NCI-H510A treated with DMSO at 0.1 percent for 48 hours (cell line): ENCODE data around the gene C1orf167.

ENCODE experiments used
- DNase-seq: peaks from one replicate; lab custom pipeline; 2025; lab: John Stamatoyannopoulos, UW

Gene C1orf167

DNA sequence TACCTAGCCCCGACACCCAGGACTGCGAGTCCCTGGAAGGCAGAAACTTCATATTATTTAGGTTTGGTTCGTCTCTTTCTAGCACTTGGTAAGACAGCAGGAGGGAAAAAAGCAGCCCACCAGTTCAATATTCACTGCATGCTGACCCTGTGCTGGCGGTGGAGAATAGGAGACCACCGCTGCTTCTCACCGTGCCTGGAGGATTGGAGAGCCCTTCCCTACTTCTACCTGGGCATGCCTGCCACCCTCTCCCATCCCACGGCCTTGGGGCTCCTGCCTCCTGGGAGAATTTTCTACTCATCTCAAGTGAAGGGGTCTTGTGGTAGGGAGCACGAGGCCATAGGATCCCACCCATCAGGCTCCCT, 38.4 kb downstream of the C1orf167 start:
- no peak for DNase-seq

- DNase-seq = no peak
These were observed 38.9 kb downstream of the C1orf167 start for GRCh38 chr1:11800756-11801433.

DNA sequence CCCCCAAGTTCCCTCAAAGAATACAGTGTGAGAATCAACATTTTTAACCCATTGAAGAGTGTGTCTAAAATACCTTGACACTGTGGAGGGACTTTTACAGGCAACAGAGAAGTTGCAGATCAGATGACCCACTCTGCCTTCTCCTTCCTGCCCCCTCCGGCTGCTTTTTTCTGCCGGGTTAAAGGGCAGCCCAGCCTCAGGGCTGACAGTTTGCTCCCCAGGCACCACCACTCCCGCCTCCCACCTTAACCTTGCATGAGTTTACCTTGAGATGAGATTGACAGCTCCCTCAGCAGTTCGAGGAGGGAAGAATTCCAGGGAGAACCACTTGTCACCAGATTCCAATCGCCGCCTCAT, 40.6 kb downstream of the C1orf167 start:
- no peak for DNase-seq

DNA sequence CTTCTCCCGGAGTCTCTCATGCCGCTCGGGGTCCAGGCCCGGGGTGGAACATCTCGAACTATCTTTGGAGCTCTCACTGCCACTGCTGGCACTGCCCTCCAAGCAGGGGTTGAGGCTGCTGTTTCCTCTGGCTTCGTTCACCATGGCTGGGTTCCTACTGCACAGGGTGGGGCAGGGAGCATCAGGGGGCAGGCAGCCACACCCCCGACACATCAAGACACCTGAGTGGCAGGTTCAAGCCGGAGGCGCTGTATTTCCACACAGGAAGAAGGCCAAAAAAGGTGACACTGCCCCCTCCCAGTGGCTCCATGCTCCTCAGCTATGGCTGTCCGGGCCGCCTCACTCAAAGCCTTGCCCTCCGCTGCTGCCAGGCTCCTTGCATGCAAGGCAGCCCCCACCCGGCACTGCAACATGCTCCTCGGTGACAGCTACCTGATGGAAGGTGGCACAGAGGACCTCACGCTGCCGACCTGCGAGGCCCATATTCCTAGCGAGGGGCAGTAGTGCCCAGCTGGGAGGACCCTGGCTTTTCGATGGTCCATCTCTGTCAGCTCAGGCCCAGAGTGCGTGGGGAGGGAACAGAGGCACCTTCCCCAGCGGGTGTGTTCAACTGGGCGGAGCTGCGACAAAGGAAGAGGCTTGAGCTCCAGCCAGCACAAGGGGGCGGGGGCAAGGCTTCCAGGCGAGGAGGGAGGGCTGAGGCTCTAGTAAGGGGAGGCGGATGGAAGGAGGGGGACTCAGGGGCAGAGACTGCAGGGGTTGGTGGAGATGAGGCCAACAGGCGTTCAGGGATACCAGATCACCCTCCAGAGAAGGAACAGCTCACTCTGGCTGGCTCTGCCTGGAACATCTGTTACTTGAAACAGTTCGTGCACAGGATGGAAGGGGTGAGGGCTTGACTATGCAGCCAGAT, 41.2 kb downstream of the C1orf167 start:
- peak; percentile 99 for DNase-seq

DNA sequence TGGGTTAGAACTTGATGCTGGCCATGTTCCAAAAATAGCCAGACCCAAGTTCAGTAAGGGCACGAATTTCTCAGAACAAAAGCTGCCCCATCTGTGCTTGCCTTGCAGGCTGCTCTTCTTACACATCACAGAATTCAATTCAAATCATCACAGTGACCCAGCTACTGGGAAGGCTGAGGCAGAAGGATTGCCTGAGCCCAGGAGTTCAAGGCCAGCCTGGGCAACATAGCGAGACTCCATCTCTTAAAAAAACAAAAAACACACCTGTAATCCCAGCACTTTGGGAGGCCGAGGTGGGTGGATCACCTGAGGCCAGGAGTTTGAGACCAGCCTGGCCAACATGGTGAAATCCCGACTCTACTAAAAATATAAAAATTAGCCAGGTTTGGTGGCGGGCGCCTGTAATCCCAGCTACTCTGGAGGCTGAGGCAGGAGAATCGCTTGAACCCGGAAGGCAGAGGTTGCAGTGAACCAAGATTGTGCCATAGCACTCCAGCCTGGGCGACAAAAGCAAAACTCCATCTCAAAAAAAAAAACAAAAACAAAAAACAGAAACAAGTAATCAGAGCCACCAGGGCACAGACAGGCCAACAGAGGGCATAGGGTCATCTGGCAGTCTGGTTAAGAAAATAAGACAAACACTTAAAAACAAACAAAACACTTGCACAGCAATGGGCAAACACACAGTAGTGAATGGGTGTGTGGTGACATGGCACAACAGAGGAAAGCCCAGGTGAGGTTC, 42.1 kb downstream of the C1orf167 start:
- DNase-seq = peak; percentile 27

GRCh38 chr1:11804666-11805421, 42.9 kb downstream of the C1orf167 start:
- peak; percentile 68 for DNase-seq

GRCh38 chr1:11805422-11806306, 43.7 kb downstream of the C1orf167 start, which contains the start of the genes CLCN6 and MTHFR:
CLCN6 (plus strand) TSS chr1:11806191; CDS start chr1:11806263, 72 bp downstream.
MTHFR (minus strand) TSS chr1:11805964; CDS start chr1:11803116, 2,848 bp downstream.
- DNase-seq = peak; percentile 99

DNA sequence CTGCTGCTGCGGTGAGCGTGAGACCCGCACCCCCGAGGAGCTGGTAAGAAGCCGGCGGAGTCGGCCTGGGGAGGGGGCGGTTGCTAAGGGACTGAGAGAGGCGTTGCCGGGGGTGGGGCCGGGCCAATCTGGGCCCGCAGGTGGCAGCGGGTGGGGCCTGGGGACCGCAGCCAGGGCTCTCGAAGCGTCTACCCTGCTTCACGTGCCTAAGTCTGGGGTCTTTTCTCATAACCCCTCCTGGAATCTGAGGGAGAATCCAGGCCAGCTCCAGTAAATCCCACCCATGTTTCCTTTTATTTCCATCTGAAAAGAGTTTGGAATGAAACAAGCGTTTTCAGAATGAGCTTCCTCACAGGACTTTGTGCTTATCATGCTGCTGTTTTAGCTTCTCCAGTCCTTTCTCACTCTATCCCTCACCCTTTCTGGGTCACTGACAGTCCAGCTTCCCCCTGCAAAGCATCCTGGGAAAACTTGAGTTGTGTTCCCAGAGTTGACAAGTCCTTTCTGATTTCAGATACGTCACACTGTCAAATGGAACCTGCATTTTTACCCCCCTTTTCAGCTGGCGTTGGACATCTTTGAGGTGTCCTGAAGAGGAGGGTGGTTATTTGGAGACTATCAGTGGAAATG, 44.4 kb downstream of the C1orf167 start:
- no peak for DNase-seq

DNA sequence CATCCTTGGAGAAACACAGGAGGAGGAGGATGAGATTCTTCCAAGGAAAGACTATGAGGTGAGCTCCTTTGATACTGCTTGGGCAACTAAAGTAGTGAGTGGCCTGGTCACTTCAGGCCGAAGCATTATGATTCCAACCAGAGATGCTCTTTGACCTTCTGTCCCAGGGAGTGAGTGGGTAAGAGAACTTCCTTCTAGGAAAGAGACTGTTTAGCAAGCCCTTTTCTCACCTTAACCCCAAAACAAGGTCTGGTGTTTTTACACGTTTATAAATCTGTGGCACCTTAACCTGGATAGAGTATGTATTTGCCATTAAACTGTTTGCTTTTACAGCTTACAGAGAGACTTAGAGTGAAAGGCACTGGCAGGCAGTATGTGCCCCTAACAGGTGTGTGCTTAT, 45.1 kb downstream of the C1orf167 start:
- DNase-seq = no peak

DNA sequence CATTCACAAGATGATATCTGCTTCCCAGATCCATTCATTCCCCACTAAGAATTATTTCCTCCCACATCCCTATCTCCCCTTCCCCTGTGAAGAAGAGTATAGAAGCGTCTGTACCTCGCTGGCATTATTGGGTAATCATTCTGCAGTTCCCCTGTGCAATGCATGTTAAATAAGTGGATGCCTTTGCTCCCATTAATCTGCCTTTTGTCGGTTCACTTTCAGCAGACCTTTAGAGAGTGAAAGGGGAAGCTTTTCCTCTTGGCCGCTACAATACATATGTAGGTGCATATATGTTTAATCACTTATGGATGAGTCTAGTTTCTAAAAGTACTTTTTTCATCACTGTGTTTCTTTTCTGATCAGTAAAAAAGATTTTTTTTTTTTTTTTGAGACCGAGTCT, 51.0 kb downstream of the C1orf167 start:
- DNase-seq = no peak

DNA sequence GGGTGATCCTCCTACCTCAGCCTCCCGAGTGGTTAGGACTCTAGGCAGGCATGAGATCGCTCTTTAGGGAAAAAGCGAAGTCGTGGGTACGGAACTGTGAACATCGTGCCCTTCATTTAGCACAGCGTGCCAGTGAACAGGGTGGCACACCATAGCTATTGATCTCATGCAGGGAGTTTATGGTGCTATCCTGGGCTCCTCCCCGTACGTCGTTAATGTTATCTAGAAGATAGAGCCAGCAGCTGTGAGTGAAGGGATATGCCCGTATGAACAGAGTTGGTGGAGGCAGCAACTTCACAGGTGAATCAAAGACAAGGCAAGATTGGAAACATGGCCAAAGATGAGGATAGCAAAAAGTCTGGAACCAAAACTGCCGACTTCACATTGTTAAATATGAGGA, 55.2 kb downstream of the C1orf167 start:
- DNase-seq = no peak

- DNase-seq = no peak
These were observed 60.1 kb downstream of the C1orf167 start for GRCh38 chr1:11822091-11822490.

DNA sequence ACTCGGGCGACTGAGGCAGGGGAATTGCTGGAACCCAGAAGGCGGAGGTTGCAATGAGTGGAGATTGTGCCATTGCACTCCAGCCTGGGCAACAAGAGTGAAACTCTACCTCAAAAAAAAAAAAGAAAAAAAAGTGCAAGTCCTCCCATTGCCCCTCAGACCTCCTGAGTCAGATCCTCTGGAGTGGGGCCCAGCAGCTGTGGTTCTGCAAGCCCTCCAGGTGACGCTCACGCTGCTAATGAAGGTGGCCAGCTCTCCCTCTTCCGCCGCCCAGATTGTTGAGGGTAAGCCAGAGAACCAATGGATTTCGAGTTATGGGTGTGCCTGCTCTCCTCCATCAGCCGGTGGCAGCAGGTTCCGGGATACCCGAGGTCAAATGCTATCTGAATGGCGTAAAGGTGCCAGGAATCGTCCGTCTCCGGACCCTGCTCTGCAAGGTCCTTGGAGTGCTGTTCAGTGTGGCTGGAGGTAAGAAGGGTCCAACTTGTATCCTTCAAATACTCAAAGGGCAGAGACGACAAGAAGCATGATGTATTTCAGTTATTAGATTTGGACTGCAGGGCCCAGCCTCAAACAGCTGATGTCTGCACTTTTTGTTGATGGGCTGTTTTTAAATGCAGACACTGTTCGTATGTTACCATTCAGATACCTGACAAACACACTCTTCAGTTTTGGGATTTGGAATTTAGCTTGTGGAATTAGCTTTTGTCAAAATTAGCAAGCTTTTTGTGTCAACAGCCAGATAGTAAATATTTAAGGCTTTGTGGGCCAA, 61.6 kb downstream of the C1orf167 start:
- DNase-seq = no peak

GRCh38 chr1:11825131-11825530, 63.1 kb downstream of the C1orf167 start:
- DNase-seq = no peak

- no peak for DNase-seq
These were observed 65.0 kb downstream of the C1orf167 start for GRCh38 chr1:11826946-11827345.

- no peak for DNase-seq
These were observed 66.5 kb downstream of the C1orf167 start for GRCh38 chr1:11828511-11828910.

DNA sequence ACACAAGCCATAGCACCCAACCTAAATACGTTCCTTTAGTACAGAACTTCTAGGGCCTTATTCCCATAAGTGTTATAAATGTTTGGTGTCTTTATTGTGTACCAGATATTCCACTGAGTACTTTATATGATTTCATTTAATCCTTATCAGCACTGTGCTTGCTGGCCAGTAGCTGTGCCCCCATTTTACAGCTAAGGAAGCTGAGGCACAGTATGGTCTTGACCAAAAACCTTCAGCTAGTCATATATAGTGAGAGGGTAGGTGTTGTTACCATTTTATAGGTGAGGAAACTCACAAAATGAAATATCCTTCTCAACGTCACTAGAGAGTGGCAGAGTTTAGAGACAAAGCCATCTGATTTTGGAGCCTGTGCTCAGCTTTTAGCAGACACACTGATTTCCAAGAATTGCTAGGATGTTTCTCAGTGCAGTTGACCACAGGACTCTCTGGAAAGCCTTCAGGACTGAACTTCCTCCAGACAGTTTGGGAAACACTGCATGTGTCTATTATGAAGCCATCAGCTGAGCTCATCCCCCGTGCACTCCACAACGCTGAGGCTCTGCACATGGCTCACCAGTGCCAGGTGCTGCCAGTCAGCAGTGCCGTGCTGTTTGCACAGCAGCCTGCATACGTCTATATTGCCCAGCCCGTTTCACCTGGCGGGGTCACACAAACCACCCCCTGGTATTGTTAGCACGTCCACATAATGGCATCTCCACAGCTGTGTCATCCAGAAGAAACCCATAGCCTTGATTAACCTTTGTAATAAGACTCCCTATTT, 70.1 kb downstream of the C1orf167 start:
- no peak for DNase-seq

DNA sequence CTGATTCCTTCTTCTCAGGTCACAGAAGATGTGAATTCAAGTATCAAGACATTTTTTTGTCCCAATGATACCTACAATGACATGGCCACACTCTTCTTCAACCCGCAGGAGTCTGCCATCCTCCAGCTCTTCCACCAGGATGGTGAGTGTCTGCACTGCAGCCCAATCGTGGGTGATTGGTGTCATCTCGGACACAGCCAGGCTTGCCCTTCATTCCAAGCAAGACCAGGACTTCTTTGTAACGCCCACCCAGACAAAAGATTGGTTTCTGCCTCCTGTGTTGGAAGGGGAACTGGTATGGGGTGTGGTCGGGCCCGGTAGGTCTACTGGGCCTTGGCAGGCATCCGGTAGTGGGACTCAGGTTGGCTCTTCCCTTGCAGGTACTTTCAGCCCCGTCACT, 71.5 kb downstream of the C1orf167 start:
- DNase-seq = no peak

DNA sequence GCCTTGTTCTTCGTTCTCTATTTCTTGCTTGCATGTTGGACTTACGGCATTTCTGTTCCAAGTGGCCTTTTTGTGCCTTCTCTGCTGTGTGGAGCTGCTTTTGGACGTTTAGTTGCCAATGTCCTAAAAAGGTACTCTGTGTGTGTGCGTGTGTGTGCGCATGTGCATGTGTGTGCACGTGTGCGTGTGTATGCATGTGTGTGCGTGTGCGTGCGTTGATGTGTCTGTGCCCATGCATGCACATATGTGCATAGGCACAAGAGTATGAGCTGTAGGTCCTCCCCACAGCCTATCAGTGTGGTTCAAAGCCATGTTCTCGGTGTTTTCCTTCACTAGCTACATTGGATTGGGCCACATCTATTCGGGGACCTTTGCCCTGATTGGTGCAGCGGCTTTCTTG, 71.9 kb downstream of the C1orf167 start:
- DNase-seq = no peak
